Hematopoietic multipotent progenitor cell (in vitro differentiated cells): ENCODE data around the gene MPPED1. TPM values are rescaled to one million over a fixed set of nuclear protein-coding genes. Genes with fewer than 3 reads are reported as not detected.

Experiments used
- DNase-seq, 3 donors: peaks; one replicate each; pipeline ENCODE4 v3.0.0-alpha.2; 2011 to 2015; ENCODE audit warnings: low read depth in 2 of 3, low spot score in 2 of 3
- total RNA-seq: library from RNA; depleted of rRNA; stranded (reverse); fragments of >200 nt; gene quantifications from one replicate; pipeline ENCODE4 v1.2.3, GENCODE V29; 2012

Gene MPPED1
- total RNA-seq, 1 donor: under 0.01 TPM

DNA sequence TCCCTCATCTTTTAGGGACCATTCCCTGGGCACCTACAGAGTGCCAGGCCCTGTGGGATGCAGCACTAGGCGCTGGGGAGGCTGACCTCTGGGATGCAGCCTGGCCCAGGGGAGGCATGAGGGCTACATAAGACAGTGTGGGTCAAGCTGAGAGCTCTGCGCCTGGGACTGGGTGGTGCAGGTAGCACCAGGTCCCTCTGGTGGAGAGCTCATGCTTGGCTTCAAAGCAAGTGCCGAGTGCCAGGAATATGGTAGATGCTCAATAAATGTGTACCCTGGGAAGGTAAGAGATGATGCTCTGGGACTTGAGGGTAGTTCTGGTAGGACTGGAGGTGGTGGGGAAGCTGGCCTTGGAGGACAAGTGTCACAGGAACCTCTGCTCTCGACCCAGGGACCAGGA lies 2.0 kb upstream of the MPPED1 start:
- no peak for DNase-seq

DNA sequence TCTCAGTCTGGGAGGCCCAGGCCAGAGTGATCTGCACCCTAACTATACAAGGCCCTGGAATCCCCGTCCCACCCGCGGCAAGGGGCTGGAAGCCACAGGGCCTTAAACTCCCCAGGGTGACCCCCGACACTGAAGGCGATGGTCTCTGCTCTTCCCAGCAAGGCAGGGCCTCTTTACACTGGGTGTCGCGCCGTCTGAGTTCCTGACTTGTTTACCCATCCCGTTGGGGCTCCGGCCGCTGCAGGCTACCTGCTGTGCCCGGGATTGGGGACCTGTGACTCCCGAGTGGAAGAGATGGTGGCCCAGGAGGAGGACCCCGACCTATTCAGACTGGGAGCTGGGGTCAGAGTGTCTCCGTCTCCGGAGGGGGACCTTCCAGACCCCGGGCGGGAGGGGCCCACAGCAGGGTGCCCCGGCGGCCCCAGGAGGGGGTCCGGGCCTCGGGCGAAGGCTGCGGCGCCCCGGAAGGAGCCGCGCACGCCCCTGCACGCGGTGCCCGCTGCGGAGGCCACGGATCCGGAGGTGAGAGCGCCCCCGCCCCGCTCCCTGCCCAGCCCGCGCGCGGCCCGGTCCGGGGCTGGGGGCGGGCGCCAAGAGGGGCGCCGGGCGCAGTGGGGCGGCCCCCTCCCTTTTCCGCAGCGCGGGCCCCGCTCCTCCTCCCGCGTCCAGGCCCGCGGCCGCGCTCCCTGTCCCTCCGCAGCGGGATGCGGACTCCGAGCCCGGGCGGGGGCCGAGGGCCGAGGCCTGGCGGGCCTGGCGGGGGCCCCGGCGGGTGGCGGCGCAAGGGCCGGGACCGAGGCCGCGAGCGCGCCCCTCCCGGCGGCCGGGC lies 560 bp upstream of the MPPED1 start:
- DNase-seq: no peak

DNA sequence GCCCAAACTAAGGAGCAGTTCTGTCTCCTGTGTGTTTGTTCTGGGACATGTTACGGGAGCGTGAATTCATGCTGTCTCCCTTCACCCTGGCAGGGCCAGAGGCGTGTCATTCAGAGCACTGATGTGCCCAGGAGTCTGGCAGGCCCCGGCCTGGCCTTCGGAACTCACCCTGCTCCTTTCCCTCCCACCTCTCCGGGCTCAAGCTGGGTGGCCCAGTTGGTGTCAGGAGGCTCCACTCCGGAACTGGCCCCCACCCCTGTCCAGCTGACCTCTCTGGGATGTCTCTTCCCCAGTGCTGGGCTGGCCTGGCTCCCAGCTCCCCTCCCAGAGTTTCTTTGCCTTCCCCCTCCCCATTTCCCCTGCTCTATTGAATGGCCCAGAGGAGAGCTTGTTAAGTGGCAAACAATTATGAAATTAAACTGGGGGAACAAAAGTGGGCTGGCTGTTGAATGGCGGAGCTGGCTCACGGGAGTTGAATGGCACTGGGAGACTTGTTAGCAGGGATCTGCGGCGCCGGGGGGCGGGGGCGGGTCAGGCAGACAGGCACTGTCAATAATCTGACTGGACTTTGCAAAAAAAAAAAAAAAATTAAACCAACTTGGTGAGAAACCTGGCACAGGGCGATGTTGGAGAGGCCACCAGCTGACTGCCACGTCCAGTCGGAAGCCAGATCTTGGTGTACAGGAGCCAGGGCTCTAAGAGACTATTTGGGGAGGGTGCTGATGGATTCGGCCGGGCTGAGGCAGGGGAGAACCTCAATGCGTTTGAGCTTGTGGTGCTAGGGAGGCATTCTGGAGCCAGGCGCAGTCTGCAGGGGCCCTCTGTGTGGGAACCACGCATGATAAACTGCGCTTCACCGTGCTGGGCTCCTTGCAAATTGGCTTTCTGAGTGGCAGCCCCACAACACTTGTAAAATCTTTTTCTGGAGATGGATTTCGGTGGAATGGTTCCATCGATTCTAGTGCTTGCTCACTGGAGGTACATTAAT lies 1.3 kb downstream of the MPPED1 start:
- no peak for DNase-seq

DNA sequence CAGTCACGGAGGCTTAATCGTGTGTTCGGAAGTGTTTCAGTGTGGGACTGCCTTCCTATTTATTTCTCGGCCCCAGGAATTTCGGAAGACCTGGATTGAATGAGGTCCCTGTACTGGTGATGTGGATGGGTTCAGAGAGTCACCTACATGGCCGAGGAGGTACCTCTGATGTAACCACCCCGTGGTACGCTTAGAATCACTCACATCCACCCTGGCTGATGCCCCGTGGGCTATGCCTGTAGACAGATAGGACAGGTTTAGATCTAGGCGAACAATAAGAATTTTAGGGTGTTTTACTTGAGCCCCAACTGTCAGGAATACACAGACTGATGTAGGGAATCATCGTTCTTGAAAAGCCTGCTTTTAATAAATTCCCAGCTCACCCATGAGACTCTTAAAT lies 2.0 kb downstream of the MPPED1 start:
- no peak for DNase-seq

- no peak for DNase-seq
Observed at GRCh38 chr22:43415681-43416080, 3.9 kb downstream of the MPPED1 start.

GRCh38 chr22:43417555-43417954 lies 5.7 kb downstream of the MPPED1 start:
- DNase-seq: no peak

GRCh38 chr22:43418079-43418825 lies 6.4 kb downstream of the MPPED1 start:
- DNase-seq: no peak

DNA sequence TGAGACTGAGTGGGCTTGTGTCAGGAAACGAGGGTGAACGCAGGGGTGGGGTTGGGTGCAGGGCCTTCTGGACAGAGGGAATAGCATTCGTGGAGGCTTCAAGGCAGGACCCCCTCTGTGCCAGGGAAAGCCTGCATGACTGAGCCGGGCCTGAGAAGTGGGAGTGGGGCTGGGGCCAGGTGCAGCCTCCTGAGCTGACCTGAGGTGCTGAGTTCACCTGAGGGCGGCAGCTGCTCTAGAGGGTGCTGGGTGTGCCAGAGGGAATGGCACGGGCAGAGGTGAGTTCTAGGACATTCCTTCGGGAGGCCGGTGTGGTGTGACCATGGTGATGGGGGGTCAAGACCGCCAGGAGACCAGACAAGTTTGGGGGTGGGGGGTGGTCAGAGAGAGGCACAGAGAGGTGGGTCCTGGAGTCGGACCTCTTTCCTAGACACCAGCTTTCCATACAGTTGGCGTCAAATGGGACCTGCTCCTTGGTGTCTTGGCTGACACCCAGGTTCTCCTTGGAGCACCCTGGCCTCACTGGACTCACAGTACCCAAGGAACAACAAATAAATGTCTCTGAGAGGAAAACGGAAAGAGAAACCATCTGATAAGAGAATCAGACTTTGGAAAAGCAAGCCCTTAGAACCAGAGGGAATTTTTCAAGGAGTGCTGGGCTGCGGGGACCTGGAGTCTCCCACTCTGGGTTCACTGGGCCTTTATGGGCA lies 7.7 kb downstream of the MPPED1 start:
- no peak for DNase-seq

- no peak for DNase-seq
Observed at GRCh38 chr22:43421046-43421665, 9.3 kb downstream of the MPPED1 start.

DNA sequence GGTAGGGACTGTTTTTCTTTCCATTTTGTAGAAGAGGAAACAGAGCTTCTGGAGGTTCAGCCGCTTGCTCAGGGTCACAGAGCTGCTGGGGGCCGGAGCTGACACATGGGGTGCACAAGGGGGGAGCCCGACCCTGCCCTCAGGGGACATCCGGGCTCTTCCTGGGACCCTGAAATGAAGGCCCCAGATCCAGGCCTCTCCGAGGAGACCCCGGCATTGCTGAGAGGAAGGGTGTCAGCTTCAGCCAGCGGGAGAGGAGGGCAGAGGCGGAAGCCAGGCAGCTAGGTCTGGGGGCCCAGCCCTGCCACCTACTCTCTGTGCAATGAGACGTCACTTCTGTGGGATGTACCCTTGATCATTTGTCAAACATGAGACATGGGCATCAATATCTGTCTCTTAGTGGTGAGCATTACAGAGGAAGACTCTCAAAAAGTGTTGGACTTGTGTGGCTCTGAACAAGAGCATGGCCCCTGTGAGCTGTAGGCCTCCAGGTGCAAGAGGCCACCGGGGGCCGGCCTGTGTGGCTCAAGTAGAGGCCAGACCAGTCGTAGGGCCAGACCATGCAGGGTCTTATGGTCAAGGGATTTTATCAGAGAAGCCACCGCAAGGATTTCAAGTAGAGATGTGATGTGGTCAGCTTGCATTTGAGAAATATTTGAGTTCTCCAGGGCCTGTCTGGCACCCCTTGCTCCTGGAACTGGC lies 10.3 kb downstream of the MPPED1 start:
- no peak for DNase-seq

DNA sequence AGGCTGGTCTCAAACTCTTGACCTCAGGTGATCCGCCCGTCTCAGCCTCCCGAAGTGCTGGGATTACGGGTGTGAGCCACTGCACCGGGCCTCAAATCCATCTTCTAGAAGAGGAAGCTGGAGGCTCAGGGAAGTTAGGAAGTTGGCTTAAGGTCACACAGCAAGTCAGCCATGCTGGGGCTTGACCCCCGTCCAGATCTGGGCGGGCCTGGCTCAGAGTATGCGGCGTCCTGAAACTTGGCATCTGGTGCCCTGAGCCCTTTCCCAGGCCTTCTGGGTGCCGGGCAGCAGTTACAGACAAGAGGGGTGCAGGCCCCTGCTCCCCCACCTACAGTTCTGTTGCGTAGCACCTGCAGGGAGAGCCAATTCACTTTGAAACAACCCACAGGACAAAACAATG lies 11.2 kb downstream of the MPPED1 start:
- DNase-seq: no peak

- DNase-seq: no peak
Observed at GRCh38 chr22:43424201-43424600, 12.4 kb downstream of the MPPED1 start.

- DNase-seq: no peak
Observed at GRCh38 chr22:43424666-43425630, 13.1 kb downstream of the MPPED1 start.

DNA sequence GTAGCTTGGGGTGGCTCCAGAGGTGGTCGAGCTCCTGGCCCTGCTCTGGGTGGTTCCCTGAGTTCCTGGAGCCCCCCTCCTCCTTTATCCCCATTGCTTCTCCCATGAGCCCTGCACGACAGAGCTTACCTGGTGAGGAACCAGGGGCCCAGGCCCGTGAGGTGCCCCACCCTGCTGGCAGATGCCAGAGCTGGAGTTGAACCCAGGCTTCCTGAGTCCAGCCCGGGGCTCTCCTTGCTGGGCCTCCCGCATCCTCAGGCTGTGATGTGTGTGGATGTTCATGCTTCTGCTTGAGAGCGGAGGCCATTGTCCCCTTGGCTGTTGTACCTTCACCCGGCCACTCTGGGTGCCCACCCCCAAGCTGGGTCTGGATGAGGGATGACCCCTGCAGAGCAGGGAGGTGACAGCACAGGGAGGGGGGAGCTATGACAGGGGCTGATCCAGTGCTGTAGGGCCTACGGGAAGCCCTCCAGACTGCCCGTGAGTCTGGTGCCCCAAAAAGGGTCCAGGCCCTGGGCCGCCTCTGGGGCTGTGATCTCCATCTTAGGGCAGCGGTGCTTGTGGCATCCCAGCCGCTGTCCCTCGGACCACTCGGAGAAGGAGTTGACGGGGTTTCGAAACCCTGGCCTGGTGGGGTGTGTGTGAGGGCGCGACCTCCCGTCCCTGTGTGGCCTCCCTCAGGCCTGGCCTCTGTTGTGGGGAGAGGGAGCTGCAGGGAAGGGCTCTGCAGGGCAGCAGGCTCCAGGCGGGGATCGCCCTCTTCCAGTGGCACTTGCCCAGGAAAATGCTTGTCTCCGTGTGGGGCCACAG lies 14.4 kb downstream of the MPPED1 start:
- no peak for DNase-seq

DNA sequence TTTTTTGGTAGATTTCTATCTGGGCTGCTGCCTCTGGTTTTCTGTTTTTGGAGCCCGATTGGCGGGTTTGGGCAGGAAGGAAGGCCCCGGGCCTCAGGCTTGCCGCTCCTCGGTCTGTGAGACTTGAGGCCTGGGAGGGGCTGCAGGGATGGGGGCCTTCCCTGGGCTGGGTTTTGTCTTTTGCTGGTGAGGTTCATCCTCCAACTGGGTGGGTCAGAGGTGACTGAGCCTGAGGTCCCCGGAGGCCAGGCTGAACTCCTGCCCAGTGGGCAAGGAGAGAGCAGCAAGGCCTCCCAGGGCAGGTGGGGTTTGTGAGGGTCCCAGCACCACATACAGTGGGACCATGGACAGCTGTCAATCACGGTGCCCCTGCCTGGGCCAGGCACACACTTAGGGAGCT lies 15.0 kb downstream of the MPPED1 start:
- DNase-seq: no peak

GRCh38 chr22:43427296-43428004 lies 15.6 kb downstream of the MPPED1 start:
- no peak for DNase-seq
